NCI-H187 (cell line): Measurements from ENCODE around the gene CST9L.

Source experiments
- DNase-seq, 2 experiments: peaks; one replicate each; lab custom pipeline; 2025; lab: John Stamatoyannopoulos, UW

The CST9L gene

GRCh38 chr20:23546435-23547144 is 21.7 kb downstream of the CST9L start:
- no peak for DNase-seq

DNA sequence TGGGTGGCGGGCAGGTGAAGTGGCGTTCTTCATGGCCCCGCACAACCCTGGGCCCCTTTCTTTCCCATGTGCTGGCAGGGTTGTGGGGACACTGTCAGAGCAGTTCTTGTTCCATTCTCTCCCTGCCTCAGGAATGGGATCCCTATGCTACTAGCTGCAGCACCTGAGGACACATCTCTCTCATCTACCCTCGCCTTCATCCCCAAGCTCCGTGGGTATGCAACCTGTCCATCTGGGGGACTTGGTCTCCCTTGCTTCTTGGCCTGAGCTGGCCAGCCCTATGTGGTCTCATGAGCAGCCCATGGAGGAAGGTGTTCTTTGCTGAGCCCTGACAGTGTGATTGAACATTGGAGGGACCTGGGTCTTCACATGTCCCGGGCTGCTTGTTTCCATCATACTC is 24.2 kb downstream of the CST9L start:
- DNase-seq = no peak

DNA sequence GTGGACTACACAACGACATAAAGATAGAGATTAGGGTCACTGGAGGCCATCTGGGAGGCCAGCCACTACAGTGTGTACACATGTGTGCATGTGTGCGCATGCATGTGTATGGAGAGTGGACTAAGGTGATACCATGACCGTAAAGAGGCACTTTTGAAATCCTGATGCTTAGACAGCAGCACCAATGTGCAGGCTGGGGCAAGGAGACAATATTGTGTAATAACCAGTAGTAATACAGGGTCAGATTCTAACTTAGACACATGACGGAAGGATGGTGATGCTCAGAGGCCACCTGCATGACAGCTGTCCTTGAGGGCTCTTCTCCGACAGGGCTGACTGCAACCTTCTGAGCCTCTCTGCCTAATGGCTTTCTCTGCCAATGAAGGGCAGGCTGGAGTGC is 25.5 kb downstream of the CST9L start:
- no peak for DNase-seq

DNA sequence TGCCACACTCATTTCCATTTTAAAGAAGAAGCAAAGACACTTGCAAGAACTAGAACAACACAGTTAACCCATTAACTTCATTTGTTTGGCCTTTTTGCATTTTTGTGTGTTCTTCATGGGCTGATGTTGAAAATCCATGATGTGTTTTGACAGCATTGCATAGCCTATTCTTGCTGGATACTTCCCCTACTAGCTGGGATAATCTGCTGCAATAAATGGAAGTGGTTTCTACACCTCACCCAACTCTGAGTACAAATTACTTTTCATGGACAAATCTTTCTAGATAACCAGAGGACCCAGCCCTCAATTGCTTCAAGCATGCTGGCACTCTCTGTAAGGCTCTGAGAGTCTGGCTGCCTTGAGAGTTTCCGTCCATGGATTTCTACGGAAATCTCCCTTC is 26.5 kb downstream of the CST9L start:
- no peak for DNase-seq

- no peak for DNase-seq
Measured at GRCh38 chr20:23541330-23541729, 27.0 kb downstream of the CST9L start.

- DNase-seq = no peak
Measured at GRCh38 chr20:23540624-23541023, 27.7 kb downstream of the CST9L start.

DNA sequence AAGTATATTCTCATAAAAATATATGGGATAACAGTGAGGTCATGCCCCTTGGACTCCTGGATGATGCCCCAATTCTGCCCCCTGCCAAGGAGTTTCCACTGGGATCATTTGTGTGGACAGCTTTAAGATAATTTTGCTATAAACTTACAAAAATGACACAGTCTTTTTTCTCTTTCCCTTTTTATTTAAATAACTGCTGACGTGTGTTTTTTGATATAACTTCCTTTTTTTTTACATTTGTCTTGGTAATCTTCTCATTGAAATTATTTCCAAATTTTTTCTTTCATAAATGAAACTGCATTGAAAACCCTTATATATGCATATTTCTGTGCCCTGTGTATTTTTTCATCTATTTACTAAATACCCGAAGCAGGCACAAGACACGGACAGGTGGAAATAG is 31.3 kb downstream of the CST9L start:
- no peak for DNase-seq

DNA sequence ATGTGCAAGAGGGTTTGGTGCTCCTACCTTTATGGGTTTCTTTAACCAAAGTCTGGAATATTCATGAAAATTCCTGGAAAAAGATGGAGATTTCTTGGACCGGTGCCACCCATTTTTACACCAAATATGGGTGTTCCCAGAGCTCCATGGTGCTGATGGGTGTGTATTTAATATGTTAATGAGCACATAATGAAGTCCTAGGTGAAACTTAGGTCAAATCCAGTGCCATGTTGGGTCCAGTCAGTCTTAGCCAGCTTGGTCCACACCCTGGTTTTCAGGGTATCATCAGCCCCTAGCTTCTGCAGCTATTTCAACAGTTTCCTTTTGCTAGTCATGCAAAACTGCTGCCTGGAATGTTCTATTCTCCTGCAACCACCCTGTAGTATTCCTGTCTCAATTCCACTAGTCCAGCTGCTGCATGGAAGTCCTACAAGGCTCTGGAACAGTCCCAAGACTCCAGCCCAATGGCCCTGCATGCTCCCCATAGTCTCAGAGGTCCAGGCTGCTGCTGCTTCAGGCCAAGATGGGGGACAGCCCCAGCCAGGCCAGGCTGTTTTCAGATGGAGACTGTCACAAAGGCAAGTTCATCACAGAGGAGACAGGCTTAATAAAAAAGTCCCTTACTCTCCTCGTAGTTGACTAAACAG is 31.8 kb downstream of the CST9L start:
- no peak for DNase-seq

DNA sequence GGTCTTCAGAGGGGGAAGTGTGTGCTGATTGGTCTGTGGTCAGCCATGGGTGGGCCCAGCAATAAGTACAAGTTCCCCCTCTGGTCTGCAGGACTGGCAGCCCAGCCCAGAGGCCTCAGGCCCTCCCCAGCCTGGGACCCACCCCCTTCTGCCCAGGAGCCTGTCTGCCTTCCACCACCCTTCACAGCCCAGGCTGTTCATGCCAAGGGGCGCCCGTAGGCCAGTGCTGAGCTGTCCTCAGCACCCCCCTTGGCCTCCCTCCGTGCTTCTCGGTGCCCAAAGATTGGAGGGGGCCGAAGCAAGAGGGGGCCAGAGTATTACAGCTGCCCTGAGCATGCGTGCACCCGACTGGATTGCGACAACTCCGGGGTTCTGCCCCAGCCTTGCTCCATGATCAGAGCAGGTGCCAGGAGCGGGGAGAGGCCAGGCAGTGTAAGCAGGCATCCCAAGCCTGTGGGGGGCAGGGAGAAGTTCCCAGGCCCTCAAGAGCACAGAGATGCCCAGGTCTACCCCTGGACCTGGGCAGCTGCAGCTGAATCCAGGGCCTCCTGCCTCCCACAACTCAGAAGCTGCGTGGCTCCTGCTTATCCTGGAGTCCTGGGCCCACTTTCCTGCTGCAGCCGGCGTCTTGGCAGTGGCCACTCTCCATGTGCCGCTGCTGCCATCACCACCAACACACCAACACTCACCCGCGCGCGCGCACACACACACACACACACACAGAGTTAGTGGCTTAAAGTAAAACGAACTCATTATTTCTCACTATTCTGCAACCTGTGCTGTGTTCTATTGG is 33.3 kb downstream of the CST9L start:
- DNase-seq = no peak

DNA sequence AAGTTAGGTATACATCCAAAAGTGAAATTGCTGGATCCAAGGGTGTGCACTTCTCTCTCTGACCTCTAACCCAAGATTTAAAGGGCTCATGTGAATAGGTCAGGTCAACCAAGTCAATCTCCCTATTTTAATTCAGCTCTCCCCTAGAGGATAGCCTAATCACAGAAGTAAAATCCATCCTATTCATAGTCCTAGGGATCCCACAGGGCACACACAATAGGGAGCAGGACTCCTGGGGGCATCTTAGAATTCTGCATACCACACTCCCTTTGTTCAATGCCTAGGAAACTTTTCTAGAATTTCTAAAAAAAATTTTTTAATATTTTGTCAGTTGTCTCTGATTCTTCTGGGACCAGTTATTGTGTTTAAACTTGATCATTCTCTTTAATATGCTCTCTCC is 35.1 kb downstream of the CST9L start:
- no peak for DNase-seq

GRCh38 chr20:23532533-23532932 is 35.8 kb downstream of the CST9L start:
- DNase-seq = no peak

GRCh38 chr20:23530937-23531567 is 37.2 kb downstream of the CST9L start:
- DNase-seq = no peak

DNA sequence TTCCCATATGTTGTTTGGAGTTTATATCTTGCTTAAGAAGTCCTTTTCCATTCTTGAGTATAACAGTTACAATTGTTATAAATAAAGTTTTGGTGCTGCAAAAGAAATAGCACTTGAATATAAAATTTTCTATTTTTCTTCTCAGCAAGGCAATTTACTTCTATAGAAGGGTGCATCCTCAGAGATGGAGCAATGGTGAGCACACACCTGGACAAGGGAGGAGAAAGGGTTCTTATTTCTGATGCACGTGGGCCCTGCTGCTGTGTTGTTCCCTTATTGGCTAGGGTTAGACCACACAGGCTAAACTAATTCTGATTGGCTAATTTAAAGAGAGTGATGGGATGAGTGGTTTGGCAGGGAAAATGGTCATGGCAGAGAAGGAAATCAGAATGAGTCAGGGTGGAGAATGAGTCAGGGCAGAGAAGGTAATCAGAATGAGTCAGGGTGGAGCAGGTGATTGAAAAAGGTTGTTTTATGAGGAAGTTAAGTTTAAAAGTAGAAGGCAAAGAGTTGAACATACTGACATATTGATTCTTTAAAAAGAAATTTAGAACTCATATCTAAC is 39.3 kb downstream of the CST9L start:
- no peak for DNase-seq

GRCh38 chr20:23526850-23527249 is 41.4 kb downstream of the CST9L start:
- no peak for DNase-seq

- DNase-seq = no peak
Measured at GRCh38 chr20:23524146-23524545, 44.1 kb downstream of the CST9L start.

DNA sequence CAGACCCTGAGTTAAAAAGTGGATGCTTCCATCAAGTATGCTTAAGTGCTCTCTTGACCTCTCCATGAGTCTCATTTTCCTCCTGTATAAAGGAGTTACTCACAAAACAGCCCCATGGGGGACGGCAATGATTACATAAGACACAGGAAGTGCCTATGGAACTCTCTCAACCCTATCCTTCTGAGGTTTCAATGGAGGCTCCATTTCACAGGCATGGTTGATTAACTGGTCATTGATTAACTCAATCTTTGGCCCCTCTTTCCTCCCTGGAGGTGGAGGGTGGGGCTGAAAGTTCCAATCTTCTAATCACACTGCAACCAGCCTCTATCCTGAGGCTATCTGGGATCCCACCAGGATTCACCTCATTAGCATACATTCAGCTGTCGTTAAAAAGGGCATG is 48.1 kb downstream of the CST9L start:
- no peak for DNase-seq

DNA sequence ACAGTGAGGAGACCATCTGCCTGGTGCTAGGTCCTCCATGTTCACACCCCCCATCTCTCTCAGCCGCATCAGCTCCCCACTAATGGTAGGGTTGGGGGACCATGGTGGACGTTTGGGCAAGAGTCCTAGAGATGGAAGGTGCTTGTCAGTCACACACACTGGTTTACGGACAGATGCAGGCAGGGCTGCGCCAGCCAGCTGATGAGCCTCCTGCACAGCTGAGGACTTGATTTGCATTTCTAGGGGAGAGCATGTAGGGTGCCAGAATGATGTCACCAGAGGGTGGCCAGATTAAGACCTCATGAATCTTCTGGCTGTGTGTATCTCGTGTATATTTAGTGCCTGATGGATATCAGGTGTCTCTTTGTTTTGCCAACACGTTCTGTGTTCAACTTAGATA is 48.7 kb downstream of the CST9L start:
- no peak for DNase-seq

GRCh38 chr20:23517719-23518118 is 50.6 kb downstream of the CST9L start:
- no peak for DNase-seq

DNA sequence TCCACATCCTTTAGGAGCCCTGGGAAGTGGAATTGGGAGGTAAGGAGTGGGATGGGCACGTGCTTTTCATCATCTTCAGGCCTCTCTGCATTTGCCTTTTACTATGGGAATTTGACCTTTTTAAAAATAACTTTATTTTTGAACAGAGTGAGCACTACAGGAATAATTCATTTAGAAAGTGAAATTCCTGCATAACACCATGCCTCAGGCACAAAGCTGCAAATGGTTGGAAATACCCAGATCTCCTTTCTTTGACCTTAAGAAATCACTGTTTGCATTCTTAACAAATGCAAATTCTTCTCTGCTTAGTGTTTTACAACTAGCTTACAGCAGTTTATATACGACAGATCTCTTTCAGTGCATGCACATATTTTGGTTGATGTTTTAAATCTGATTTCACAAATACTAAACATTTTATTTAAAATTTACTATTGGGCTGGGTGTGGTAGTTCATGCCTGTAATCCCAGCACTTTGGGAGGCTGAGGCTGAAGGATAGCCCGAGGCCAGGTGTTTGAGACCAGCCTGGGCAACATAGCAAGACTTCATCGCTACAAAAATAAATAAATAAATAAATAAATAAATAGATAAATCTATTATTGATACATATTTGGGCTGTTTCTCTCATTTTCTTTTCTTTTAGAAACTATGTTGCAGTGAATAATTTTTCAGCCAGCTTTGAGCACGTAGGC is 52.9 kb downstream of the CST9L start:
- DNase-seq = no peak

- no peak for DNase-seq
Measured at GRCh38 chr20:23514848-23515247, 53.4 kb downstream of the CST9L start.
